ENCODE data around the gene RPH3AL.

Gene RPH3AL

DNA sequence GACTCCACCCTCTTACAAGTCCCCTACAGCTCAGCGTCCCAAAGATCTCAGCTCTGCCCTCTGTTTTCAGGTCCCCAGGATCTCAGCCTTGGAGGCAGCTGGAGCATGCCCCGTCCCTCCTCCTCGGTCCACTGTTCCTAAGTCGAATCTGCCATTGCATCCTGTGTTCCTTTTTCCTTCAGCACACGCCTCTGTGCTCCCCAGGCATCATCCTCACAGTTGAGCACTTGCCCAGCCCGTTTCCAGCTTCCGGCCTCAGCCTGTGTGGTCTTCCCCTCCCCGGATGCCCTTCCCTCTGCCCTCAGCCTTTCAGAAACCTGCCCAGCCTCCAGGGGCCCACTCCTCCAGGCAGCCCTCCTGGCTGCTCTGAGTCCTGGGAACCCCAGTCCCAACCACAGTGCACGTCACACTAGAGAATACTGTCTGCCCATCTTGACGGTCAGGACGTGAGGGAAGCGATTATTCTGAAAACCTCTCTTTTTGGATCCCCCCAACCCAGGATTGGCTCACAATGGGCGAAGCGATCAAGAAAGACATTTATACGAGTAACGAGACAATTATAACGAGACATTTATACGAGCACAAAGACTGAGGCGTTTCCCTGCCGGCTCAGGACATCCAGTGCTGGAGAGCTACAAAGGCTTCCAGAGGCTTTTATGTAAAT is 41.4 kb downstream of the RPH3AL start:
- Histone ChIP-seq H3K27me3 (ENCODE audit: insufficient read depth, low read depth, severe bottlenecking) (no peaks in the 10 kb centered on the region), H3K4me3 (ENCODE audit: low read depth, low read length) (no peak overlapping the region), H3K9me3 (ENCODE audit: severe bottlenecking) (no peaks in the 10 kb centered on the region), H3K36me3 (peaks cover 3% of the 10 kb centered on the region; the same call in 1 of the 2 replicates), H3K27ac (no peak overlapping the region)
- DNase-seq = no peak
- TF ChIP-seq CTCF (IDR thresholded peaks at IDR 0.05; ENCODE audit: low read depth, low read length) = no peak

DNA sequence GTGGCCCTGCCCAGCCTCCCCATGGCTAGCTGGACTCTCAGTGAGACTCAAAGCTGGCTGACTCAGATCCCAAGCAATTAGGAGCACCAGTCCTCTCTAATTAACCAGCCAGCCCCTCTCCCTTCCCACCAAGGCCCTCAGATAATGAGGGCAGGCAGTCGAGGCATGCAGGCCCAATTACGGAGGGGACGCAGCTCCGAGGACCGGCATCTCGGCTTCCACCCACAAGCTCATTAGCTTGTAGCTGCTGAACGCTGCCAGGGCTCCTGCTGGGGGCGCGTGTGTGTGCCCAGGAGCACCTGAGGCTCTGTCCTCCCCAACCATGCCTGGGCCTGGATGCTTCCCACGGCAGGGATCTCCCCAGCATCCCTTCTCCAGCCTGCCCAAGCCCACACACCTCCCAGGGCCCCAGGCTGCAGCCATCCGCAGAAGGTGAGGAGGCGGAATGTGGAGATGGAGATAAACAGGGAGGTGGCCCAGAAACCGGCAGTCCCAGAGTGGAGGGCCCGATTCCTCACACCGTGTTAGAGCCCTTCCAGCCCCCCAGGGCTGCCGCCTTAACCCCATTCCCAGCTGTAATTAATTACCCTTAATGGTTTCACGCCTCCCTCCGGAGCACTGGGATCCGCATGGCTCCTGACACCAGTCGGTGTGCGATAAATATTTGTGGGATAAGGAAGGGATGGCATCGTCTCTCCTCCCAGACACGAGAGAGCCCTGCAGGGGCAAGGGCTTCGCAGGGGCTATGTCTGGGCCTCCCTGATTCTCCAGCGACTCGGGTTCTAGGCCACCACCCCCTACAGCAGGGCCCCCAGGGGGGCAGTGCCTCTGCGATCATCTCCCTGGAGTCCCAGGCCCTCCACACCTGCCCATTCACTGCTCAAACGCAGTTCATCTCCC is 42.2 kb downstream of the RPH3AL start:
- DNase-seq = no peak
- no peak overlapping the region for H3K4me3 ChIP-seq (ENCODE audit: low read depth, low read length)

DNA sequence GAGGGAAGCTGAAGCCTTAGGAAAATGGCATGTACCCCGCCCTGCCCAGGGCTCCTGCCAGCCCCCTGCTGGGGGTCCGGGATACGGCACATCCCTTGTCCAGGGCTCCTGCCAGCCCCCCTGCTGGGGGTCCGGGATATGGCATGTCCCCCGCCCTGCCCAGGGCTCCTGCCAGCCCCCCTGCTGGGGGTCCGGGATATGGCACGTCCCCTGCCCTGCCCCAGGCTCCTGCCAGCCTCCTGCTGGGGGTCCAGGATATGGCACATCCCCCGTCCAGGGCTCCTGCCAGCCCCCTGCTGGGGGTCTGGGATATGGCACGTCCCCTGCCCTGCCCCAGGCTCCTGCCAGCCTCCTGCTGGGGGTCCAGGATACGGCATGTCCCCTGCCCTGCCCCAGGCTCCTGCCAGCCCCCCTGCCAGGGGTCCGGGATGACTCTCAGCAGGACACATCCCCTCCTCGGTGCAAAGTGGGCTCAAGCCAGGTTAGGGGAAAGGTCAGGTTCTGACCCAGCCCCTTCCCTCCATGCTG is 43.2 kb downstream of the RPH3AL start:
- no peak overlapping the region; the same call in 1 of the 2 replicates for H3K27ac ChIP-seq
- peak; percentile 68 for DNase-seq
- TF ChIP-seq CTCF (IDR thresholded peaks at IDR 0.05; ENCODE audit: low read depth, low read length) = peak; percentile 82
- H3K4me3 ChIP-seq (ENCODE audit: low read depth, low read length) = no peak overlapping the region
- H3K36me3 ChIP-seq = peaks cover 3% of the 10 kb centered on the region; the same call in 1 of the 2 replicates
- no peaks in the 10 kb centered on the region for H3K27me3 ChIP-seq (ENCODE audit: insufficient read depth, low read depth, severe bottlenecking)
- no peaks in the 10 kb centered on the region for H3K9me3 ChIP-seq (ENCODE audit: severe bottlenecking)

More for the DNA sequence above, 42.2 kb downstream of the RPH3AL start:
- peaks cover 3% of the 10 kb centered on the region; the same call in 1 of the 2 replicates for H3K36me3 ChIP-seq
- H3K27me3 ChIP-seq (ENCODE audit: insufficient read depth, low read depth, severe bottlenecking) = no peaks in the 10 kb centered on the region
- no peak for TF ChIP-seq CTCF (IDR thresholded peaks at IDR 0.05; ENCODE audit: low read depth, low read length)
- H3K9me3 ChIP-seq (ENCODE audit: severe bottlenecking) = no peaks in the 10 kb centered on the region
- no peak overlapping the region for H3K27ac ChIP-seq

GRCh38 chr17:307741-308507 is 44.7 kb downstream of the RPH3AL start:
- no peak overlapping the region for H3K27ac ChIP-seq
- TF ChIP-seq CTCF (IDR thresholded peaks at IDR 0.05; ENCODE audit: low read depth, low read length) = no peak
- H3K4me3 ChIP-seq (ENCODE audit: low read depth, low read length) = no peak overlapping the region
- H3K36me3 ChIP-seq = peaks cover 3% of the 10 kb centered on the region; the same call in 1 of the 2 replicates
- DNase-seq = no peak
- no peaks in the 10 kb centered on the region for H3K9me3 ChIP-seq (ENCODE audit: severe bottlenecking)
- H3K27me3 ChIP-seq (ENCODE audit: insufficient read depth, low read depth, severe bottlenecking) = no peaks in the 10 kb centered on the region

DNA sequence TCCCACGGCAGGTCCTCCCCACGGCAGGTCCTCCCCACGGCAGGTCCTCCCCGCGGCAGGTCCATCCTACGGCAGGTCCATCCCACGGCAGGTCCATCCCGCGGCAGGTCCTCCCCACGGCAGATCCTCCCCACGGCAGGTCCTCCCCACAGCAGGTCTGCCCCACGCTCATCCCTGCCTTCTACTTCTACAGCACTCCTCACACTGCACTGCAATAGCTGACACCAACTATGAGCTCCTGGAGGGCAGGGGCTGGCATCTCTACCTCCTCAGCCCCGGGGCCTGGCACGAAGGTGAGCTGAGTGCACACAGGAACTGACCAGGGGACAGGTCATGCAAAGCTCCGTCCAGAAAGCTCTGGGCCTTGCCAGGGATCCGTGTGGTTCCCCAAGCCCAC is 45.3 kb downstream of the RPH3AL start:
- DNase-seq = no peak
- no peak for TF ChIP-seq CTCF (IDR thresholded peaks at IDR 0.05; ENCODE audit: low read depth, low read length)
- Histone ChIP-seq H3K27ac (no peak overlapping the region), H3K27me3 (ENCODE audit: insufficient read depth, low read depth, severe bottlenecking) (no peaks in the 10 kb centered on the region), H3K36me3 (peaks cover 3% of the 10 kb centered on the region; the same call in 1 of the 2 replicates), H3K4me3 (ENCODE audit: low read depth, low read length) (no peak overlapping the region), H3K9me3 (ENCODE audit: severe bottlenecking) (no peaks in the 10 kb centered on the region)
